ENCODE data around the gene SUDS3.
"Not testable (repeated sequence)": the region's sequence is repeated elsewhere in the genome, so short reads cannot be mapped to it uniquely, and the experiment has no call there.

The SUDS3 gene

GRCh38 chr12:118398940-118399339 is 22.6 kb downstream of the SUDS3 start:
- no peak for DNase-seq

GRCh38 chr12:118402251-118402650 is 25.9 kb downstream of the SUDS3 start:
- DNase-seq: no peak

- DNase-seq: peak; percentile 61
Observed at GRCh38 chr12:118404876-118405521, 28.6 kb downstream of the SUDS3 start.

GRCh38 chr12:118408241-118408640 is 31.9 kb downstream of the SUDS3 start:
- DNase-seq: not testable (repeated sequence)

GRCh38 chr12:118409834-118410233 is 33.5 kb downstream of the SUDS3 start:
- DNase-seq: no peak

- no peak for DNase-seq
Observed at GRCh38 chr12:118417942-118418341, 41.6 kb downstream of the SUDS3 start.

- DNase-seq: no peak
Observed at GRCh38 chr12:118418385-118419057, 42.2 kb downstream of the SUDS3 start.

- no peak for DNase-seq
Observed at GRCh38 chr12:118420673-118421072, 44.3 kb downstream of the SUDS3 start.

- DNase-seq: no peak
Observed at GRCh38 chr12:118424884-118425283, 48.5 kb downstream of the SUDS3 start.

- no peak for DNase-seq
Observed at GRCh38 chr12:118425364-118425763, 49.0 kb downstream of the SUDS3 start.

GRCh38 chr12:118427819-118428218 is 51.5 kb downstream of the SUDS3 start:
- DNase-seq: no peak

- DNase-seq: no peak
Observed at GRCh38 chr12:118428643-118429042, 52.3 kb downstream of the SUDS3 start.

GRCh38 chr12:118429688-118430383 is 53.5 kb downstream of the SUDS3 start:
- DNase-seq: no peak

GRCh38 chr12:118430516-118430915 is 54.2 kb downstream of the SUDS3 start:
- DNase-seq: no peak

GRCh38 chr12:118432812-118433545 is 56.6 kb downstream of the SUDS3 start:
- no peak for DNase-seq

- DNase-seq: no peak
Observed at GRCh38 chr12:118436002-118436730, 59.8 kb downstream of the SUDS3 start.

GRCh38 chr12:118436986-118437385 is 60.6 kb downstream of the SUDS3 start:
- DNase-seq: no peak

- no peak for DNase-seq
Observed at GRCh38 chr12:118439068-118439467, 62.7 kb downstream of the SUDS3 start.

- DNase-seq: no peak
Observed at GRCh38 chr12:118446247-118446646, 69.9 kb downstream of the SUDS3 start.

- DNase-seq: no peak
Observed at GRCh38 chr12:118447181-118447580, 70.8 kb downstream of the SUDS3 start.

- no peak for DNase-seq
Observed at GRCh38 chr12:118448341-118448740, 72.0 kb downstream of the SUDS3 start.

- DNase-seq: no peak
Observed at GRCh38 chr12:118455327-118455726, 79.0 kb downstream of the SUDS3 start.

- no peak for DNase-seq
Observed at GRCh38 chr12:118456741-118457140, 80.4 kb downstream of the SUDS3 start.

All from activated naive CD4-positive, alpha-beta T cell treated with anti-CD3 and anti-CD28 coated beads, Interleukin-2, amount 50 U/mL, for 16 hours (primary cell).